ENCODE measurements around the gene ZNF445. TPM values are rescaled to one million over a fixed set of nuclear protein-coding genes. Genes with fewer than 3 reads are reported as not detected.

ZNF445 gene
- total RNA-seq, 1 donor from 2014 or later: 31.5 TPM

DNA sequence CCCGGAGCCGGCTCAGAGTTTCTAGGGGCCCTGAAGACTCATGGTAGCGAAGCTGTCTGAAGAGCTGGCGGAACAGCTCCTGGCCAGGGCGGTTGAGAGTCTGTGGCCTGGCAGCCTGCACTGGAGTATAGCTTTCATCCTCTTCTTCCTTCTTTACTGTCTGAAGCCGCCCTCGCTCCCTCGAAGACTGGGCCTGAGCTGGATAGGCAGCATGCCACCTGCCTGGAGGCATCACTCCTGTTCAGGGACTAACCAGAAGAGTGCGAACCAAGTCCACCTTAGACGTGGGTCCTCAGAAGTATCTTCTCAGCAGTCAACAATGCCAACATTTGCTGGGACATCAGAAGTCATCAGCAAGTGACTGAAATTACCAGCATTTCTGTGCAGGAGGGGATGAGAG, 22.2 kb downstream of the ZNF445 start:
- Mint-ChIP-seq H3K9me3 (ENCODE audit: unreplicated experiment) (peaks cover 2% of the 10 kb centered on the region), H3K4me1 (ENCODE audit: unreplicated experiment) (no peaks in the 10 kb centered on the region), H3K4me3 (ENCODE audit: unreplicated experiment) (no peak overlapping the region), H3K27ac (ENCODE audit: unreplicated experiment) (no peak overlapping the region), H3K27me3 (ENCODE audit: unreplicated experiment) (peaks cover 2% of the 10 kb centered on the region), H3K36me3 (ENCODE audit: low read depth, unreplicated experiment) (peaks cover 44% of the 10 kb centered on the region)
- DNase-seq (ENCODE audit: low spot score): no peak
- TF ChIP-seq, protein P1, sequence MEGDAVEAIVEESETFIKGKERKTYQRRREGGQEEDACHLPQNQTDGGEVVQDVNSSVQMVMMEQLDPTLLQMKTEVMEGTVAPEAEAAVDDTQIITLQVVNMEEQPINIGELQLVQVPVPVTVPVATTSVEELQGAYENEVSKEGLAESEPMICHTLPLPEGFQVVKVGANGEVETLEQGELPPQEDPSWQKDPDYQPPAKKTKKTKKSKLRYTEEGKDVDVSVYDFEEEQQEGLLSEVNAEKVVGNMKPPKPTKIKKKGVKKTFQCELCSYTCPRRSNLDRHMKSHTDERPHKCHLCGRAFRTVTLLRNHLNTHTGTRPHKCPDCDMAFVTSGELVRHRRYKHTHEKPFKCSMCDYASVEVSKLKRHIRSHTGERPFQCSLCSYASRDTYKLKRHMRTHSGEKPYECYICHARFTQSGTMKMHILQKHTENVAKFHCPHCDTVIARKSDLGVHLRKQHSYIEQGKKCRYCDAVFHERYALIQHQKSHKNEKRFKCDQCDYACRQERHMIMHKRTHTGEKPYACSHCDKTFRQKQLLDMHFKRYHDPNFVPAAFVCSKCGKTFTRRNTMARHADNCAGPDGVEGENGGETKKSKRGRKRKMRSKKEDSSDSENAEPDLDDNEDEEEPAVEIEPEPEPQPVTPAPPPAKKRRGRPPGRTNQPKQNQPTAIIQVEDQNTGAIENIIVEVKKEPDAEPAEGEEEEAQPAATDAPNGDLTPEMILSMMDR (IDR thresholded peaks at IDR 0.05; ENCODE audit: unreplicated experiment): no peak

- Mint-ChIP-seq H3K27ac (ENCODE audit: unreplicated experiment) (no peak overlapping the region), H3K36me3 (ENCODE audit: low read depth, unreplicated experiment) (peaks cover 41% of the 10 kb centered on the region), H3K4me3 (ENCODE audit: unreplicated experiment) (no peak overlapping the region), H3K9me3 (ENCODE audit: unreplicated experiment) (no peaks in the 10 kb centered on the region), H3K27me3 (ENCODE audit: unreplicated experiment) (peaks cover 2% of the 10 kb centered on the region), H3K4me1 (ENCODE audit: unreplicated experiment) (no peaks in the 10 kb centered on the region)
- TF ChIP-seq, protein P1 (IDR thresholded peaks at IDR 0.05; ENCODE audit: unreplicated experiment): no peak
- DNase-seq (ENCODE audit: low spot score): no peak
Measured at GRCh38 chr3:44454258-44454657, 23.2 kb downstream of the ZNF445 start.

DNA sequence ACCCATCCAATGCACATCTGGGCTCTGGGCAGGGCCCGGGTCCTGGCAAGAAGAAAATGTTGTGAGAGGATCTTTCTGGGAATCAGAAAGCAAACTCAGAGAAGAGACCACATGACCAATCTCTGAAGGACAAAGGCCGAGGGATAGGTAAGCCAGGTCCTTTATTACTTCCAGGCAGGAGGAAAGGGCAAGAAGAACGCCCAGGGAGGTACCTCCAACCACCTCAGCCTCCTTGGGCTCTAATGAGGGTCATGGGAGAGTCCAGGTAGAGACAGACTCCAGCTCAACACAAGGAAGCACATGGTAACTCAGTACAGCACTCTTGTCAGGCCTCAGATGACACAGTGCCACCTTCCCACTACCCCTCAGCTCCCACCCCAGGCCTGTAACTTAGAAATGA, 26.0 kb downstream of the ZNF445 start:
- Mint-ChIP-seq H3K27ac (ENCODE audit: unreplicated experiment) (no peak overlapping the region), H3K27me3 (ENCODE audit: unreplicated experiment) (peaks cover 3% of the 10 kb centered on the region), H3K36me3 (ENCODE audit: low read depth, unreplicated experiment) (peaks cover 64% of the 10 kb centered on the region), H3K4me1 (ENCODE audit: unreplicated experiment) (no peaks in the 10 kb centered on the region), H3K9me3 (ENCODE audit: unreplicated experiment) (no peaks in the 10 kb centered on the region), H3K4me3 (ENCODE audit: unreplicated experiment) (no peak overlapping the region)
- TF ChIP-seq, protein P1 (IDR thresholded peaks at IDR 0.05; ENCODE audit: unreplicated experiment): no peak
- DNase-seq (ENCODE audit: low spot score): no peak

DNA sequence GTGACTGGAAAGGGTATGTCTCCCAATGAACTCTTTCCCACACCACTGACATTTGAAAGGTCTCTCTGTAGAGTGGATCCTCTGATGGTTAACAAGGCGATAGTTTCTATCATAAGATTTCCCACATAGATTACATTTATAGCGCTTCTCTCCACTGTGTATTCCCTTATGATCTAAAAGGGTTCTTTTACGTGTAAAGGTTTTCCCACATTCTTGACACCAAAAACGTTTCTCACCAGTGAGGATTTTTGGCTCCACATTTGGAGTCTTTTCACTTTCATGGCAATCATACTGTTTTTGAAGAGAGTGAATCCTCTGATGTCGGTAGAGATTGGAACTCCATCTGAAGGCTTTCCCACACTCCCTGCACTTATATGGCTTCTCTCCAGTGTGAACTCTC, 30.5 kb downstream of the ZNF445 start:
- no peaks in the 10 kb centered on the region for H3K4me1 Mint-ChIP-seq (ENCODE audit: unreplicated experiment)
- TF ChIP-seq, protein P1 (IDR thresholded peaks at IDR 0.05; ENCODE audit: unreplicated experiment): no peak
- H3K9me3 Mint-ChIP-seq (ENCODE audit: unreplicated experiment): no peaks in the 10 kb centered on the region
- H3K4me3 Mint-ChIP-seq (ENCODE audit: unreplicated experiment): peak overlapping the region; percentile 53
- no peak for DNase-seq (ENCODE audit: low spot score)
- peaks cover 60% of the 10 kb centered on the region for H3K36me3 Mint-ChIP-seq (ENCODE audit: low read depth, unreplicated experiment)
- H3K27ac Mint-ChIP-seq (ENCODE audit: unreplicated experiment): no peak overlapping the region
- peaks cover 3% of the 10 kb centered on the region for H3K27me3 Mint-ChIP-seq (ENCODE audit: unreplicated experiment)

DNA sequence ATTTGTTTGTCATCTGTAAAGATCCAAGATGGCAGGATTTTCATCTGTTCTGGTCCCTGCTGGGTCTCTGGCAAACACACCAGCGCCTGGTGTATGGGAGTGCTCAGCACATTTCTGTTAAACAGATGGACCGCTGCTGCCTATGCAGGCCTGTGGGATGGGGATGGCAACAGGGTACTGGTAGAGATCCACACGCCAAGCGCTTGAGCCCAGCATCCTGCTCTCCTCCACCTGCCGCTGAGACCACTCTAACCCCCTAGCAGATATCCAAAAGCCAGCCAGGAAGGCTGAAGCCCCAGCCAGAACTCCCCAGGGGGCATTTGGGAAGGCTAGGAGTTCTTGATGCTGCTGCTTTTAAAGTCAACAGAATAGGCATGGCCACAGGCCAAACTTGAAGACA, 31.7 kb downstream of the ZNF445 start:
- TF ChIP-seq, protein P1 (IDR thresholded peaks at IDR 0.05; ENCODE audit: unreplicated experiment): no peak
- Mint-ChIP-seq H3K4me3 (ENCODE audit: unreplicated experiment) (peak overlapping the region; percentile 7), H3K27me3 (ENCODE audit: unreplicated experiment) (peaks cover 3% of the 10 kb centered on the region), H3K4me1 (ENCODE audit: unreplicated experiment) (peaks cover under 1% of the 10 kb centered on the region), H3K9me3 (ENCODE audit: unreplicated experiment) (no peaks in the 10 kb centered on the region), H3K36me3 (ENCODE audit: low read depth, unreplicated experiment) (peaks cover 55% of the 10 kb centered on the region), H3K27ac (ENCODE audit: unreplicated experiment) (no peak overlapping the region)
- no peak for DNase-seq (ENCODE audit: low spot score)
